Left kidney (tissue), 2 donors: ENCODE measurements around the gene AK9. TPM values are rescaled to one million over a fixed set of nuclear protein-coding genes. Genes with fewer than 3 reads are reported as not detected.
A peak's percentile ranks its signal among the peaks of the same experiment; 100 is the strongest.
"Not testable (repeated sequence)": the region's sequence is repeated elsewhere in the genome, so short reads cannot be mapped to it uniquely, and the experiment has no call there.

Source experiments
- DNase-seq: peaks from one replicate; pipeline ENCODE4 v3.0.0-alpha.2; 2013
- polyA plus RNA-seq: library from polyadenylated mRNA; unstranded; fragments of 120-200 nt; gene quantifications from one replicate; pipeline ENCODE4 v1.2.1, GENCODE V29; 2013; ENCODE audit not compliant: insufficient read length

The AK9 gene
- polyA plus RNA-seq, 1 donor, result 17.9 TPM

GRCh38 chr6:109696355-109696754, 5.4 kb upstream of the AK9 start:
- no peak for DNase-seq

GRCh38 chr6:109695468-109695867, 4.5 kb upstream of the AK9 start:
- no peak for DNase-seq

DNA sequence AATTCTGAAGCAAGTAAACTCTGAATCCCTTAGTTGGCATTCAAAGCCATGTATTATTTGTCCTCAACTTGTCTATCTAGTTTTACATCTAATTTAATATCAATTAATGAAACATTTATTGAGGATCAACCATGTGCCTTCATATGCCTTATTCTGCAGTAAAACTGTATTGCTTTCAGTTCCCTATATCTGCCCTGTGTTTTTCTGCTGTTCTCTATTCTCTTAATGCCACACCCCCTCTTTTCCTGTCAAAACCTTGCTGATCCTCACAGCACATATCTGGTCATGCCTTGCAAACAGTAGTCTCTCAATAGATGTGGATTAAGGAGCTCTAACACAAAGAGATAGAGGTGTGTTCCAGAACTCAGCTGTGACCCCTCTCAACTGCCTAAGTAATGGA, 2.1 kb upstream of the AK9 start:
- no peak for DNase-seq

DNA sequence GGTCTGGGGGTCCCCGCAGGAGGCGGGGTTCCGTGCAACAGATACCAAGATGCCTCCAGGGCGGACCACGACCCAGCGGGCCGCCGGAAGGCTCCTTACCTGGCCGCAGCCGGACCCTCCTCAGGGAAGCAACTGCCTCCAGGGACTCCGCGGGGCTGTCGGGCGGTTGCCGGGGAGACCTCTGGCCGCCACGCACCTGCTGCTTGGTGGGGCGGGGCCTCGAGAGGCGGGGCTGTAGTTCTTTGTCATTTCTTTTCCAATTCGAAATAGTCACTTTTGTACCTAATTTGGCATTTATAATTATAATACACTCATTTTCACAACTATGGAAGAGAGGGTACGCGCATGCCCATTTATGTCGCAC, 647 bp downstream of the AK9 start:
- DNase-seq, result peak; percentile 49

DNA sequence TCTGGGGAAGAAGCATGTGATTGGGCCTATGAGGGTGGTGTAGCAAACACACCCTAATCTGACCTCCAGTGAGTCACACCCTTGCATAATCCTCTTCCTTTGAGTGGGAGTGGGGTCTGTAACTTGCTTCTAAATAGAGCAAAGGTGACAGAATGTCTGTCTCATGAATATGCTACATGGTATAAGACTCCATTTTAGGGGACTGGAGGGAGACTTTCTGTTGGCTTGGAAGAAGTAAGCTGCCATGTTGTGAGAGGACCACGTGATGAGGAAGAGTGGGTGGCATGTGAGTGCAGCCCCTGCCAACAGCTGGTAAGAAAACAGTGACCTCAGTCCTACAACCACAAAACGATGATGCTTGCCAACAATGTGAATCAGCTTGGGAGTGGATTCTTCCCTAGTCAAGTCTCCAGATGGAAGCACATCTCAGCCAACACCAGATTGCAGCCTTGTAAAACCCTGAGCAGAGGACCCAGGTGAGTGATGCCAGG, 3.7 kb downstream of the AK9 start:
- no peak for DNase-seq

DNA sequence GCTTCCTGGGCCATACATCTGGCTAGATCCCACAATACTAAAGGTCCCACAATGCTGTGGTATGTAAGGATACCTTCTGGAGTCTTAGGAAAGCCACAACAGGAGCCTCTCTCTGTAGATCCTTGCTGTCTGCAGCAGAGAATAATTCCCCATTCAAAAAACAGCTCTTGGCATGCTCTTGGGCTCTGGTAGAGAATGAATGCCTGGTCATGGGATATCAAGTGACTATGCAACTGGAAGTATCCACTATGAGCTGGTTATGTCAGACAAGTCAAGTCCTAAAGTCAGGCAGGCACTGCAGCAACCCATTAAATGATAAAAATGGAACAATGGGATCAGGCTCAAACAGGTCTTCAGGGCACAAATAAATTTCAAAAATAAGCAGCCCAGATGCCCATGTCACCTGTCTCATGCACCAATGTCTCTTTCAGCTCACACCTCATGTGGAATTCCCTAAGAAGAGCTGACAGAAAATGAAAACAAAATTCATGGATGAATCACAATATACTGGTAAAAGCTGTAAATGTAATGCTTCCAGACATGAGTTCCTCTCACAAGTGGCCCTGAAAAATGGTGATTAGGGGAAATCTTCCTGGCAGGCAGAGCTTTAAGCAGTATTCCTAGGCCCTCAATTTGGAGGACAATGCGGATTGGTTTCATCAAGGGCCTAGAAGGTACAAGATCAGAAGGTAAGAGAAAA, 4.3 kb downstream of the AK9 start:
- DNase-seq, result no peak

- not testable (repeated sequence) for DNase-seq
Observed at GRCh38 chr6:109678661-109679505, 12.1 kb downstream of the AK9 start.

GRCh38 chr6:109678240-109678639, 12.8 kb downstream of the AK9 start:
- DNase-seq, result no peak

DNA sequence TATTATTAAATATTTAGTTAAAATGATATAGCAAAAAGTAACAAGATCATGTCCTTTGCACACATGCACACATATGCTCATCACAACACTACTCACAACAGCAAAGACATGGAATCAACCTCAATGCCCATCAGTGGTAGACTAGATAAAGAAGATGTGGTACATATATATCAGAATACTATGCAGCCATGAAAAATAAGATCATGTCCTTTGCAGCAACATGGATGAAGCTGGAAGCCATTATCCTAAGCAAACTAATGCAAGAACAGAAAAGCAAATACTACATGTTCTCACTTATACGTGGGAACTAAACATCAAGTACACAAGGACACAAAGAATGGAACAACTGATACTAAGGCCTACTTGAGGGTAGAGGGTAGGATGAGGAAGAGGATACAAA, 14.3 kb downstream of the AK9 start:
- DNase-seq, result no peak

GRCh38 chr6:109672839-109673238, 18.2 kb downstream of the AK9 start:
- no peak for DNase-seq

GRCh38 chr6:109672175-109672574, 18.8 kb downstream of the AK9 start:
- DNase-seq, result no peak

- no peak for DNase-seq
Observed at GRCh38 chr6:109671733-109672132, 19.3 kb downstream of the AK9 start.

DNA sequence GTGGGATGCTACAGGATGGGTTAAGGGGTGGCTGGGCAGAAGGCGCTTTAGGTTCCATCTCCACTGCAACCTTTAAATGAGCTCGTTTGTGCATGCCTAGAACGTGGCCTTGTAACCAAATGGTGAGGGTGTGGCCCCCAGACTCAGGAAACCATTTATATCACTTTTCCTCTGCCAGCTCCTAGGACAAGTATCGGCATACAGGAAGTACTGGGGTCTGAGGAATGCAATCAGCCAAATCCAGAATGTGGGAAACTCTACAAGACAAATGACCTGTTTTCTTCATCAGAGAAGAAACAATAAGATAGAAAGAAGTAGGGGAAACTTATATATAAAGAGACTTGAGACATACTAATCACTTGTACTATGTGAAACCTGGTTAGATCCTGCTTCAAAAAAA, 21.2 kb downstream of the AK9 start:
- DNase-seq, result no peak

GRCh38 chr6:109662192-109662591, 28.8 kb downstream of the AK9 start:
- no peak for DNase-seq

DNA sequence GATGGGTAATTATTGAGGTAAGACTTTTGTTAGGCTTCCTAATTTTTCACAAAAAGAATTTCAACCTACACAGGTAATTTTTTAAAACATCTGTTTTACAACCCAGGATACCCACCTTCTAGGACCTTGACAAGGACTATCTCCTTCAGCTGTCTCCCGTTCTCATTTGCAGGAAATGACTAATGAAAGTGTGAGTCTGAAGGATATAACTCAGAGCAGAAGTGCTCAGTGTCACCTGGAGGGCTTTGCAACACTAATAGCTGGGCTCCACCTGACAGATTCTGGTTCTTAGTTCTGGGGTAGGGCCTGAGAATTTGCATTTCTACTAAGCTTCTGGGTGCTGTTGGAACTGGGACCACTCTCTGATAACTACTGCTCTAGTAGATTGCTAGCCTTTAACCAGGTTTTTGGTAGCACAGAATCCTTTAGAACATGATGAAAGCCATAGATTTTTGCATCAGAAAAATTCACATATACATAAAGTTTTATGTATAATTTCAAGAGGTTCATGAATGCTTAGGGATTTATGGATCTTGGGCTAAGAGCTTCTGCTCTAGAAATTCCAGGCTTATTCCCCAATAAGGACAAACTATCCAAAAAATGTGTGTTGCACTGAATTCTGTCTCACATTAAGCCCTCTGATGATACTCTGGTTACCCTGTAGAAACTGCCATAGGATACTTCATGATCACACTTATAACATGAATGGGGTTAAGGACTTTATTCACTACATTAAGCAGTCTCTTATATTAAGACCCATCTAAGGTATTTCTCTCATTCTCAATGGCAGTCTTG, 30.3 kb downstream of the AK9 start:
- DNase-seq, result no peak

GRCh38 chr6:109655761-109656262, 35.2 kb downstream of the AK9 start:
- no peak for DNase-seq

- no peak for DNase-seq
Observed at GRCh38 chr6:109653264-109653663, 37.7 kb downstream of the AK9 start.

DNA sequence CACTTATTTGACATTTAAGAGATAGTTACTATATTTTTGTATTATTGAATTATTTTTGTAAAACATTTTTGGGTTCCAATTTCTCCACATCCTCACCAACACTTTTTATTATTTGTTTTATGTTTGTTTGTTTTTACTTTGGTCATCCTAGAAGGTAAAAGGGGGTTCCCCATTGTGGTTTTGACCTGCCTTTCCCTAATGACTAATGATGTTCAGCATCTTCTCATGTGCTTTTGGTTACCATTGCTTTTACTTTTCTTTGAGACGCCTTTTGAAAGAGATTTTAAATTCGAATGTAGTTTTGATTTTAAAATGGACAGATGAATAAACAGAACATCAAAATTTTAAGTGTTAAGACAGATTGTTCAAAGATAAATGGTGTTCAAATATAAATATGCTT, 46.9 kb downstream of the AK9 start:
- DNase-seq, result no peak

DNA sequence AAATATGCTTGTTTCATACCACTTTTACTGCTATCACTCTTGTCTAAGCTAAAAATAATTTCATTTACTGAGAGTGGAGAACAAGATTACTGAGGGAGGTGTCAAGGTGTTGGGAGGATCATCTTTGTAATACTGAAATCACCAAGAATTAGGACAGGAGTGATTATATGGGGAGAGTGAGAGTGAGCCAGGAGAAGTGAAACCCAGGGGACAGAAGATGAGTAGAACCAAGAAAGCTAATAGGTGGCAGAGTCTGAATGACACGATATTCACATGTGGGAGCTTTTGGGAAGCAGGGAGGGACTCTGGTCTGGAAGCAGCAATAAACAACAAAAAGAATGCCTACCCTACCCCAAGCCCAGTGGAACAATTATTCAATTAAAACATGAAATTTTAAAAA, 58.6 kb downstream of the AK9 start:
- DNase-seq, result no peak

DNA sequence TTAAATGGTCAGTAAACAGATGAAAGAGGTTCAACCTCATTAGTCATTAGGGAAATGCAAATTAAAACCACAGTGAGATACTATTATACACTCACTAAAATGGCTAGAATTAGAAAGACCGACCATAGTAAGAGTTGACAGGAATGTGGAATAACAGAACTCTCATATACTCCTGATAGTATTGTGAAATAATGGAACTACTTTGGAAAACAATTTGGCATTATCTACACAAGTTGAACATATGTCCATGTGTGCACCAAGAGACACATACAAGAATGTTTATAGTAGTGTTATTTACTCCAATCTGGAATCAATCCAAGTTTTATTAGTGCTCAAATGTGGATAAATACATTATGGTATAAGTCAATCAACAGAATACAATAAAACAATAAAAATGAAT, 59.6 kb downstream of the AK9 start:
- DNase-seq, result no peak

DNA sequence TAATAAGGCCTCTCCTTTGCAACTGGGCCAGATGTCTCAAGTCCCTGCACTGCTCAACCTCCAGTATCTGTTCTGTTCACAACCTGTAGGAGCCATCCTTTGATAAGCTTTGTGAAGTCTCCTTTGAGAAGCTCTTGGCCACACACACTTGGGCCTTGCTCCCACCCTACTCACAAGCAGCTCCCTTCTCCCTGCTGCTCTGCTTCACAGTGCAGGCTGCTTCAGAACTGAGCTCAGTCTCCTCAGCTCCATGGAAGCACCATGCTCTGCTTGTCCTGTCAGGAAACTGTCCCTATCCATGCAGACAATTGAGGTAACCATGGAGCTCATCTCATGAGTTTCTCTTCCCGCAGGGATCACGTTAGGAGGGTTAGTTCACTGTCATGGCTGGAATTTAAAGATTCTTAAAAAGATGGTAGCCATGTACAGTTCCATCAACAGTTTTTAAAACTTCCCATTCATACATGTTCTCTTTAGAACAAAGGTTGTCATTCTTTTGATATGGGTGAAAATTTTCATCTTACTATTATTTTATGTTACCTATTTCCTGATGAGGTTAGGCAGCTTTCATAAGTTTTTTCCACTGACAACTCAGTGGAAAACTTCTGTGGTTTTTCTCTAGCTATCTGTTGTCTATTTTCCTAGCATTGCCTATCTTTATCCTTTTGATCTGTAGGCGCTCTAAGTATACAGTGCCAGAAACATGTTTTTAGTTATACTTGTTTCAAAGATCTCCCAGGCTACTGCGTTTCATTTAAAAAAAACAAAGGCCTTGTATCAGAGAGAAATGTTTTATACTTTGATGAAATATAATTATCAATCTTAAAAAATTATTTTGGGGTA, 62.6 kb downstream of the AK9 start:
- no peak for DNase-seq

DNA sequence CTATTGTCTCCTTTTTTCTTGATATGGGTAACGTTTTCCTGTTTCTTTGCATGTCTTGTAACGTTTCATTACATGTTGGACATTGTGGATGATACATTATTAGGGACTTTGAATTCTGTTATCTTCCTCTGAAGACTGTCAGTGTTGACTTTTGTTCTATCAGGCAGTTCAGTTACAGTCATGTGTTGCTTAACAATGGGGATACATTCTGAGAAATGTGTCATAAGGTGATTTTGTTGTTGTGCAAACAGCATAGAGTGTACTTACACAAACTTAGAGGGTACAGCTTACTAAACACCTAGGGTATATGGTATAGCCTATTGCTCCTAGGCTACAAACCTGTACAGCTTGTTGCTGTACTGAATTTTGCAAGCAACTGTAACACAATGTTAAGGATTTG, 64.7 kb downstream of the AK9 start:
- no peak for DNase-seq
